HG02678 (cell line): ENCODE data around the gene ARFIP1.
"Not testable (repeated sequence)": the region's sequence is repeated elsewhere in the genome, so short reads cannot be mapped to it uniquely, and the experiment has no call there.

Experiments
- ATAC-seq: cut with Tn5 transposase; IDR thresholded peaks from one replicate; pipeline ENCODE4 v1.9.1; 2021; ENCODE audit warnings: mild to moderate bottlenecking, moderate library complexity; ENCODE audit not compliant: unreplicated experiment

Gene ARFIP1

DNA sequence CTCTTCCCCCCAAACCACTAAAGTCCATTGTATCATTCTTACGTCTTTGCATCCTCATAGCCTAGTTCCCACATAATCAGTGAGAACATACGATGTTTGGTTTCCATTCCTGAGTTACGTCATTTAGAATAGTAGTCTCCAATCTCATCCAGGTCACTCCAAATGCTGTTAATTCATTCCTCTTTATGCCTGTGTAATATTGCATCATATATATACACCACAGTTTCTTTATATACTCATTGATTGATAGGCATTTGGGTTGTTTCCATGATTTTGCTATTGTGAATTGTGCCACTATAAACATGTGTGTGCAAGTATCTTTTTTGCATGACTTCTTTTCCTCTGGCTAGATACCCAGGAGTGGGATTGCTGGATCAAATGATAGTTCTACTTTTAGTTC lies 57.2 kb downstream of the ARFIP1 start:
- no peak for ATAC-seq

DNA sequence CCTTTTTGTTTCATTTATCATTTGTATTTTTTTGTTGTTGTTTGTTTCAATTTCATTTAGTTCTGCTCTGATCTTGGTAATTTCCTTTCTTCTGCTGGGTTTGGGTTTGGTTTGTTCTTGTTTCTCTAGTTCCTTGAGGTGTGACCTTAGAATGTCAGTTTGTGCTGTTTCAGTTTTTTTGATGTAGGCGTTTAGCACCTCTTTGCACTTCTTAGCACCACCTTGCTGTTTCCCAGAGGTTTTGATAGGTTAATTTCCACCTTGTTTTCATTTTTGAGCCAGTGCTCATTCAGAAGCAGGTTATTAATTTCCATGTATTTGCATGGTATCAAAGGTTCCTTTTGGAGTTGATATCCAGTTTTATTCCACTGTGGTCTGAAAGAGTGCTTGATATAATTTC lies 60.0 kb downstream of the ARFIP1 start:
- ATAC-seq = not testable (repeated sequence)

DNA sequence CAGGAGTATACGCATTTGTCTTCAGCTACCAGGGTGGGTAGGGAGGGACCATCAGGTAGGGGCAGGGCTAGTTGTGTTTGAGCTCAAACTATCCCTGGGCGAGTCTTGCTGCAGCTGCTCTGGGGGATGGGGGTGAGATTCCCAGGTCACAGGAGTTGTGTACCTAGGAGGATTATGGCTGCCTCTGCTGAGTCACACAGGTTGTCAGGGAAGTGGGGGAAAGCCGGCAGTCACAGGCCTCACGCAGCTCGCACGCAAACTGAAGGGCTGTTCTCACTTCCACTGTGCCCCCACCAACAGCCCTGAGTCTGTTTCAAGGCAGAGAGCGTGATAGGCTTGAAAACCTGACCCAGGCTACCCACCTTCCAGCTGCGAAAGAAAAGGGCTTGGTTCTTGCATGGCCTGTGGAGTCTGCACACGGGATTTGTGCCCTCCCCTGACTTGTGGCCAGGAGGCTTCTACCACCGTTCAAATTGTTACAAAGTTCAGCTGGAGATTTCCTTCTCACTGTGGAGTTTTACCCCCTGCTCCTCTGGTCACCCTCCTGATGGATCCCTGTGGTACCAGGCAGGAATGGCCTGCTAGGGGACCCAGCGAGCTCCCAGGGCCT lies 63.8 kb downstream of the ARFIP1 start:
- ATAC-seq = no peak

DNA sequence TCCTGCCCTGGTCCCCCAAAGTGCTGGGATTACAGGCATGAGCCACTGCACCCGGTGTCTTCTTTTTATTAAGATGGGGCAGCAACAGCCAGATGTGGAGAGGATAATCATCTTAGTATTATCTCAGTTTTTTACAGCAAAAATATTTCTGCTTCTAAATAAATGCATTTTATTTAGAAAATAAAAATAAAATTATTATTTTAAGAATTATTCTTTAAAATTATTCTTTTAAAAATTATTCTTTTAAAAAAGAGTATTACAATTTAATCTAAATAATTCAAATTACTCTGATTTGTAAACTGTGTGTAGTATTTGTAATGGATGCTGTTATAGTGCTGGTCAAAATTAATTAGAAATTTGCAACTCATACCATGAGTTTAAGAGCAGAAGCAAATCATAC lies 67.6 kb downstream of the ARFIP1 start:
- no peak for ATAC-seq

DNA sequence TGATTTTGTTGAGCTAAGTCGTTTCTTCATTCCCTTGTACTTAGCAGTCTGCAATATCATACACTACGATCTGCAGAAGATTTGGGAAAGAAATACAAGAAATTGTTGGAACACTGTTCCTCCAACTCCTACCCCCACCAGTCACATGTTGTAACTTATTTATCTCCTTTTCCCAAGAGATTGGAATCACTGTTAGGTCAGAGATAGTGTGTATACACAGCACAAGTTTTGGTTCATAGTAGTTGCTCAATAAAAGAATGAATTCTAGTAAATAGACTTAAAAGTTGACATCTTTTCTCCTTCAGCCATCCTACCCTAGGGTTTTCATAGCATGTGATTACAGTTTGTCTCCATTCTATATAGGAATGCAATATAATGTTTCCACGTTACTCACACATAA lies 68.8 kb downstream of the ARFIP1 start:
- no peak for ATAC-seq

DNA sequence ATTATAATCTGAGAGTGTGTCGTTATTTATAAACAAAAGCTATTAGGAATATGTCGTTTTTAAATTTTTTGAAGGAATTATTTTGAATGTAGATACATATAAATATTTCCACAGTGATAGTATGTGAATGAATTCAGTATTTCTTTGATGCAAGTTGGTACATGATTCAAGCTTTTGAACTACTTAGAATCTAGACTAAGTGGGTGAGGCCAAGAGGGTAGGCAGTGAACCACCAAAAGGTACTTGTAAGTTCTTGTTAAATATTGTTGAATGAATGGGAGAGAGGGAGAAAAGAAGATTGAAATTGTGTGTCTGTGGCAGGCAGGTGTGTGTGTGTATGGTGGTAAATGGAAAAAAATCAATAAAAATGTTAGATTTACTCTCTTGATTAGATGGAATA lies 69.6 kb downstream of the ARFIP1 start:
- ATAC-seq = no peak

DNA sequence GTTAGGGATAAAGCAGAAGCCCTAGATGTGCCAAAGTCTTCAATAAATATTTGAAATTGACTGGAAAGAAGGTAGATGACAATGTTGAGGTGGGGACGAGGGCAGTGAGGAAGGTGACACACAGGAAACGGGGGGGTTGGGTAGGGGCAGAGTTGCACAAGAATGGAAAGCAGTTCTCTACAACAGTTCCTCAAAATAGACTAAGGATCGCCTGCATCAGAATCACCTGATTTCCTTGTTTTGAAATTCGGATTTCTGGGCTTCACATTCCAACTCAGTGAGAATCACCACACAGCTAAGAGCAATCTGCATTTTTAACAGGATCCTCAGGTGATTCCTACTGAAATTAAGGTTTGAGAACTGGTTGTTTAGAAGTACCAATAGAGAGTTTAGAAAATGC lies 70.6 kb downstream of the ARFIP1 start:
- no peak for ATAC-seq

DNA sequence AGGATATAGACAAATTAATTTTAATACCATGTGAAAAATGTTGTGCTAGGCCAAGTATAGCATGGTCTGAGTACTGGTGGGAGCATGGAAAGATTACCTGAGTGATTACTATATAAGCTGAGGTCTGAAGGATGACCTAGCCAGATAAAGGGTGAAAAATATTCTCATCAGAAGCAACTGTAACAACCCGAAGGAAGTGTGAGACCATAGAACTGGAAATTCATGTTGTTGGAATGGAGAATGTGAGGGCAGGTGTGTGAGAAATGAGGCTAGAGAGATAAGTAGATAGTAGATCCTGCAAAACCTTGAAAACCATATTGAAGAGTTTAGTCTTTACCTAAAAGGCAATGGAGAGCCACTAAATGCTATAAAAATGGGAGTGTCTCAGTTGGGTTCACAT lies 71.5 kb downstream of the ARFIP1 start:
- no peak for ATAC-seq

DNA sequence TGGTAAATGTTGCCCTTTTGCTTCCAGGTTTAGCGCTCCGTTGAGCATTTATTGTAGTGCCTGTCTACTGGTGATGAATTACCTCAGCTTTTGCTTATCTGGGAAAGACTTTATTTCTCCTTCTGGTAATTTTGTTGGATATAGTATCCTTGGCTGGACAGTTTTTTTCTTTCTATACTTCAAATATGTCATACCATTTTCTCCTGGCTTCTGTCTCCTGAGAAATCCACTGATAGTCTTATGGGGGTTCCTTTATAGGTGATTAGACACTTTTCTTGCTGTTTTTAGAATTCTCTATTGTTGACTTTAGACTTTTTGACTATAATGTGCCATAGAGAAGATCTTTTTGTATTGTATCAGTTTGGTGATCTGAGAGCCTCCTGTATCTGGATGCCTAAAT lies 73.5 kb downstream of the ARFIP1 start:
- no peak for ATAC-seq

DNA sequence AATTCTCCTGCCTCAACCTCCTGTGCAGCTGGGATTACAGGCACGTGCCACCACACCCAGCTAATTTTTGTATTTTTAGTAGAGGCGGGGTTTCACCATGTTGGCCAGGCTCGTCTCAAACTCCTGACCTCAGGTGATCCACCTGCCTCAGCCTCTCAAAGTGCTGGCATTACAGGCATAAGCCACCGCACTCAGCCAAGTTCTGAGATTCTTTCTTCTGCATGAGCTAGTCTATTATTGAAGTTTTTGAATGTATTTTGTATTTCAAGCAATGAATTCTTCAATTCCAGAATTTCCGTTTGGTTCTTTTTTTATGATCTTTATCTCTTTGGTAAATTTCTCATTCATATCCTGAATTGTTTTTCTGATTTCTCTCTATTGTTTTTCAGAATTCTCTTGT lies 74.3 kb downstream of the ARFIP1 start:
- ATAC-seq = not testable (repeated sequence)

DNA sequence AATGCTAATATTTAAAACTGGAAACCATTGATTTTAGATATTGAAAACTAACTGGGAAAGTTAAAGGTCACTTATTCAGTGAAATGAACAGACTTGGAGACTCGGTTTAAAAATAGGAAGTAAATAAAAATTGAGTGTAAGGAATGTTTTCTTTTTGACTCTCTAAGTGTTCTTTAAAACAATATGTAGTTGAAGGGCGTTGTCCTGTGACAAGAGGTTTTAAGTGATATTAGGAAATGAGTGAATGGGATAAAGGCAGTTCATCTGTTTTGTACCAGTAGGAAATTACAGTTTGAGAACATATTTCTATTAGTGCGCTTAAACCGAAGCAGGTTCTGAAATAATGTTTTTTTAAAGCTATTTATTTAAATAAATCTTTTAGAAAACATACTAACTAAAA lies 77.2 kb downstream of the ARFIP1 start:
- ATAC-seq = no peak

DNA sequence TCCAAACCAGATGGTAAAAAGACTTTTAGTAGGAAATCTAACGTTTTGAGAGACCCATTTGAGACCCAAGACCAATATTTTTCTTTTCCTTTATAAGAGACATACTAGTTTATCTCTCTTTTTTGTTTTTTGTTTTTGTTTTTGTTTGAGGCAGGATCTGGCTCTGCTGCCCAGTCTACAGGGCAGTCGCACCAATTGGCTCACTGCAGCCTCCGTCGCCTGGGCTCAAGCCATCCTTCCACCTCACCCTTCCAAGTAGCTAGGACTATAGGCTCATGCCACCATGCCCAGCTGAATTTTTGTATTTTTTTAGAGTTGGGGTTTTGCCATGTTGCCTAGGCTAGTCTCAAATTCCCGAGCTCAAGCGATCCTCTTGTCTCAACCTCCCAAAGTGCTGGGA lies 79.2 kb downstream of the ARFIP1 start:
- ATAC-seq = no peak

DNA sequence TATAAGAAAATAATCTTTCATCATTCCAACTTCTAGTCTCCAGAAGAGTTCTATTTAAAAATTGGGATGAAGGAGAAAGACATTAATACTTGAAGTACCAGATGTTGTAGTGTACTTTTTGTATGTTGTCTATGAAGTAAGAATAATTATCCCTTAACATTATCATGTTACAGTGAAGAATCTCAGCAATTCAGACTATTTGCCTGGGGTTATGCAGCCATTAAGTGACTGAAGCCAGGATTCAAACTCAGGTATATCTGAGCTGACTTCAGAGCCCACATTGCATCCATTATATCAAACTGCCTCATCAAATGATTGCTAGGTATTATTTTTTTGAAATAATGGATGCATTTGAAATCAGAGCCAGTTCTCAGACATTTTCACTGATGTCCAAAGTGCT lies 80.3 kb downstream of the ARFIP1 start:
- ATAC-seq = no peak

DNA sequence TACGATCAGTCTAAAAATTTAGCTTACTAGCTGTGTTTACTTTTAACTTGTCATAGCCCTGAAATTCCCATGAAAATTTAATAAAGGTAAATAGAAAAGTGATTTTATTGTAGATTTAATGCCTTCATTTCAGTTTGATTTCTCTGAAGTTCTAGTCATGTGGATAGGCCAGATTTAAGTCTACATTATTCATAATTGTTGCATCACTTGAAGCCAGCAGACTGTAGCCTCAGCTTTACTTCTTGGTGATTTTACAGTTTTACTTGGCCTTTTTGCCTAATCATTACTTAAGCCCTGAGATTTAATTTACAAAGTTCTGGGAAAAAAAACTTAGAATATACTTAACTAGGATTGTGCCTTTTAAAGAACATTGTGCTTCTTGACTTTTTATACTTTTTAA lies 82.9 kb downstream of the ARFIP1 start:
- ATAC-seq = no peak

DNA sequence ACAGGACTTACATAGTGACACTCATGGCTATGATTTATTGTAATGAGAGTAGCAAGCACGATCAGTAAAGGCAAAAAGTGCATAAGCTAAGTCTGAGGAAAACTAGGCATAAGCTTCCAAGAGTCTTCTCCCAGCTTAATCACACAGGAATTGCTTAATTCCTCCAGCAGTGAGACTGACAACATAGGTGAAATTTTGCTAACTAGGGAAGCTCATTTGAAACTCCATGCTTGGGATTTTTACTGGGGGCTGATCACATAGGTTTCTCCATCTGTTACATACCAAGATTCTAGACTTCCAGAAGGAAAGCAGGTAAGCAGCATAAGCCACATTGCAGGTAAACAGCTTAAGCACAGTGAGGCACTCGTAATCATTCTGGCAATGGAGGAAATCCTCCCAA lies 84.6 kb downstream of the ARFIP1 start:
- no peak for ATAC-seq

DNA sequence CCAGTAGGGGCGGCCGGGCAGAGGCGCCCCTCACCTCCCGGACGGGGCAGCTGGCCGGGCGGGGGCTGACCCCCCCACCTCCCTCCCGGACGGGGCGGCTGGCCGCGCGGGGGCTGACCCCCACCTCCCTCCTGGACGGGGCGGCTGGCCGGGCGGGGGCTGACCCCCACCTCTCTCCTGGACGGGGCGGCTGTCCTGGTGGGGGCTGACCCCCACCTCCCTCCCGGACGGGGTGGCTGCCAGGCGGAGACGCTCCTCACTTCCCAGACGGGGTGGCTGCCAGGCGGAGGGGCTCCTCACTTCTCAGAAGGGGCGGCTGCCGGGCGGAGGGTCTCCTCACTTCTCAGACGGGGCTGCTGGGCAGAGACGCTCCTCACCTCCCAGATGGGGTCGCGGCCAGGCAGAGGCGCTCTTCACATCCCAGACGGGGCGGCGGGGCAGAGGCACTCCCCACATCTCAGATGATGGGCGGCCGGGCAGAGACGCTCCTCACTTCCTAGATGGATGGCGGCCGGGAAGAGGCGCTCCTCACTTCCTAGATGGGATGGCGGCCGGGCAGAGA lies 86.8 kb downstream of the ARFIP1 start:
- not testable (repeated sequence) for ATAC-seq

DNA sequence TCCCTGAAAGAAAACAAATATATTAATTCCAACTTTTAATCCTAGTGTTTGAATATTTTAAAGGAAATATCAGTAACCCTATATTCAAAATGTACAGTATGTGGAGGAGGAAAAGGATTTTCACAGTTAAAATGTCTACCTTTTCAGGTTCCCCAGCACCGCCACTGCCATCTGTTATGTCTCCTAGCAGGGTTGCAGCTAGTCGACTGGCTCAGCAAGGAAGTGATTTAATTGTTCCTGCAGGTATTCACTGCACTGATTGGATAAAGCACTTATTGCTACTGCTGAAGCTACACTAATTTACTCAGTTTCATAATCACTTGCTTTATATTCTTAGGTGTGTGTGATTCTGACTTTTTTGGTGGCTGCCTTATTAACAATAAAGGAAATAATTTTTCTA lies 90.9 kb downstream of the ARFIP1 start:
- ATAC-seq = no peak

DNA sequence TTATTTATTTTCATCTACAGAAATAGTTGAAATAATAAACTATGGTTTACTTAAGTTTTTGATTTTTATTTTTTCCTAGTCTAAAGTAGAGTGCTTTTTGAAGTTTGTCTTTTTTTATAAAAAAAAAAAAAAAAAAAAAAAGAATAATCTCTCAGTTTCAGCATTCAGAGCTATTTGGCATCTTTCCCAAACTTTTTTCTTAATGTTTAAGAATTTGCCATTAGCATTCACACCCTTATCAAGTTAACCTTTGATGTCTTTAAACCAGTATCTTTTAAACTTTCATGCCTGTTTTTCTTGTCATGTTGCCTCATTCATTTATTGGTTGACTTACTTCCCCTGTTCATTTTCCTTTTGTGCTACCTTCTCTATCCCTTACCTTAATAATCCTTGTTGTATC lies 95.5 kb downstream of the ARFIP1 start:
- ATAC-seq = no peak

DNA sequence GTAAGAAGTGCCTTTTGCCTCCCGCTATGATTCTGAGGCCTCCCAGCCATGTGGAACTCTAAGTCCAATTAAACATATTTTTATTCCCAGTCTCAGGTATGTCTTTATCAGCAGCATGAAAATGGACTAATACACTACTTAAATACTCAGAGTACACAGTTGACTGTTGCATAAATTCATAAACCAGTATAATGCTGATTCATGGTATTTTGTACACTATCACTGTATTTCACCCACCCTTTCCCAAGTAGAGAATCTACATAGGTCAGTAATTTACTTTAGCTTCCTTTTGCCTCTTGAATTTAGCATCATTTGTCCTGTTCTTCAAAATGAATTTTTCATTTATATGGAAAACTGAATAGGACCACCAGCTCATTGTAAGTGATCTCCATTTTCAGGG lies 98.1 kb downstream of the ARFIP1 start:
- no peak for ATAC-seq

DNA sequence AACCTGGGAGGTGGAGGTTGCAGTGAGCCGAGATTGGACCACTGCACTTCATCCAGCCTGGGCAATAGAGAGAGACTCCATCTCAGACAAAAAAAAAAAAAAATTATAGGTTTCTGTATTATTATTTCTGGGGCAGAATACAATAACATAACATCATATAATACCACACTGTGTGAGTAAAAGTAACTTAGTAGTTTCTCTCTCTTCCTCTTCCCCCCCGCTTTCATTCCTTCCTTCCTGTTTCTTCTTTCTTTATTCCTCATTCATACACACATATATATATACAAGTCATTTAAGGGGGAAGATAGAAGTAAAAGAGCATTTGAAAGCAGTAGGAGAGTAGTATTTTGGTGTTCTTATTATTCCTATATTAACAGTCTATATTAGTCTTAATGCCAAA lies 100.5 kb downstream of the ARFIP1 start:
- no peak for ATAC-seq

DNA sequence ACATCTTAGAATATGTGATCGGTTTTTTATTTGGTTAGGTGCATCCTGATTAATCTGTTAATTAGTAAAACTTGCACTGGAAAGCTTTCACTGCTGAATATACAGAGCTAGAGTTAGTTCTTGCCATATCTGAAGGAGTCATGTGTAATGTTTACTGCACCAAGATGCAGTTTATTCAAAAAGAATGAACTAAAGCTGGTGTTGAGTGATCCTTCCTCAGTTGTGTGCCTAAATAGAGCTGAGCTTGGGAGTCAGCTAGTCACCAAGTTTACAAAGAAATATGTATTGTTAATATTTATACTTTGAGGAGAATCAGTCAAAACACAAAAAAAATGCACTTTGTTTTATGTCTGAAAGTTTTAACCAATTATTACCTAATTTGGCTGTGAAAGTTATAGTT lies 102.2 kb downstream of the ARFIP1 start:
- ATAC-seq = no peak

DNA sequence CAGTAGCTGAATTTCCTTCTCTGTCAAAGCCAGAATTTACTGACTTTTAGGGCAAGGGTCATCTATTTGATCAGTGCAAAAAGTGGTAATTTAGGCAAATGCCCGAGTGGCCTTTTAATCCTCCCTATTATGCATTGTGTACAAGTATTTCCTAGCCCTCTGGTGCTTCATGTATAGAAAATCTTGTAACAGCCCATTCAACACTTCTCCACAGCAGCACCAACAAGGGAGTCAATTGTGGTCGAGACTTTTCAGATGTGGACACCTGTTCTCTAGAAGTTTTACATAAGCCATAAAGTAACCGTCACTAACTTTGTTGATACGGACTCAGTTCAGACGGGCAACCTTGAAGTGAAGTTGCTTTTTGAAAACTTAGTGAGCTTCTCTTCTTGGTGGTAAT lies 105.4 kb downstream of the ARFIP1 start:
- ATAC-seq = no peak

DNA sequence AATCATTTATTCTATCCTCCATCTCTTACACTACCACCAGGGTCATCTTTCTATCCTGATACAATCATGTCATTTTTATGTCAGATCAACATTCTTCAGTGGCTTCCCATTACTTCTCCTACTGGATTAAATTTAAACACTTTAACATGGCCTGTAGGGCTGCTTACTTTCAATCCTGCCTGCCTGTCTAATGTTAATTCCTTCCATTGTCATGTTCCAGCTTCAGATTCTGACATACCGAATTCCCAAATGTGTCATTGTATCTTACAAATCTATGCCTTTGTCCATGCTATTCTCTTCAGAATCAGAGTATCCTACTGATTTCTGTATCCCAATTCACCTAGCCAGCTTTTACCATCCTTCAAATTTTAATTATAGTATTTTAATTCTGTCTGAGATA lies 106.4 kb downstream of the ARFIP1 start:
- no peak for ATAC-seq
